Measurements from ENCODE around the gene TCF7L2. TPM values are rescaled to one million over a fixed set of nuclear protein-coding genes. Genes with fewer than 3 reads are reported as not detected.
A peak's percentile ranks its signal among the peaks of the same experiment; 100 is the strongest.

Gene TCF7L2
- total RNA-seq, 1 donor from 2014 or later: 49.3 TPM

- DNase-seq (ENCODE audit: low spot score): no peak
- Mint-ChIP-seq H3K27me3 (ENCODE audit: unreplicated experiment) (peaks cover 4% of the 10 kb centered on the region), H3K9me3 (ENCODE audit: unreplicated experiment) (no peaks in the 10 kb centered on the region), H3K36me3 (ENCODE audit: low read depth, unreplicated experiment) (no peaks in the 10 kb centered on the region), H3K4me3 (ENCODE audit: unreplicated experiment) (no peak overlapping the region), H3K4me1 (ENCODE audit: unreplicated experiment) (peaks cover 14% of the 10 kb centered on the region), H3K27ac (ENCODE audit: unreplicated experiment) (no peak overlapping the region)
- TF ChIP-seq CTCF (IDR thresholded peaks at IDR 0.05; ENCODE audit: unreplicated experiment): no peak
Observed at GRCh38 chr10:112945811-112946210, 4.2 kb upstream of the TCF7L2 start.

GRCh38 chr10:112946649-112947048 is 3.4 kb upstream of the TCF7L2 start:
- no peak overlapping the region for H3K4me3 Mint-ChIP-seq (ENCODE audit: unreplicated experiment)
- no peak for DNase-seq (ENCODE audit: low spot score)
- no peak overlapping the region for H3K27ac Mint-ChIP-seq (ENCODE audit: unreplicated experiment)

GRCh38 chr10:112948196-112948595 is 1.9 kb upstream of the TCF7L2 start:
- DNase-seq (ENCODE audit: low spot score): no peak
- TF ChIP-seq CTCF (IDR thresholded peaks at IDR 0.05; ENCODE audit: unreplicated experiment): no peak
- Mint-ChIP-seq H3K9me3 (ENCODE audit: unreplicated experiment) (no peaks in the 10 kb centered on the region), H3K36me3 (ENCODE audit: low read depth, unreplicated experiment) (no peaks in the 10 kb centered on the region), H3K4me3 (ENCODE audit: unreplicated experiment) (no peak overlapping the region), H3K27ac (ENCODE audit: unreplicated experiment) (peak overlapping the region; percentile 92), H3K4me1 (ENCODE audit: unreplicated experiment) (peaks cover 14% of the 10 kb centered on the region), H3K27me3 (ENCODE audit: unreplicated experiment) (peaks cover 5% of the 10 kb centered on the region)

More at GRCh38 chr10:112946649-112947048, 3.4 kb upstream of the TCF7L2 start:
- H3K9me3 Mint-ChIP-seq (ENCODE audit: unreplicated experiment): no peaks in the 10 kb centered on the region
- TF ChIP-seq CTCF (IDR thresholded peaks at IDR 0.05; ENCODE audit: unreplicated experiment): no peak
- no peaks in the 10 kb centered on the region for H3K36me3 Mint-ChIP-seq (ENCODE audit: low read depth, unreplicated experiment)
- H3K27me3 Mint-ChIP-seq (ENCODE audit: unreplicated experiment): peaks cover 2% of the 10 kb centered on the region
- H3K4me1 Mint-ChIP-seq (ENCODE audit: unreplicated experiment): peaks cover 14% of the 10 kb centered on the region

GRCh38 chr10:112949143-112949823 is 764 bp upstream of the TCF7L2 start:
- DNase-seq (ENCODE audit: low spot score): no peak
- H3K27ac Mint-ChIP-seq (ENCODE audit: unreplicated experiment): peak overlapping the region; percentile 92
- H3K4me1 Mint-ChIP-seq (ENCODE audit: unreplicated experiment): peaks cover 22% of the 10 kb centered on the region
- TF ChIP-seq CTCF (IDR thresholded peaks at IDR 0.05; ENCODE audit: unreplicated experiment): no peak
- peaks cover 7% of the 10 kb centered on the region for H3K27me3 Mint-ChIP-seq (ENCODE audit: unreplicated experiment)
- no peaks in the 10 kb centered on the region for H3K9me3 Mint-ChIP-seq (ENCODE audit: unreplicated experiment)
- H3K4me3 Mint-ChIP-seq (ENCODE audit: unreplicated experiment): peak overlapping the region; percentile 99
- H3K36me3 Mint-ChIP-seq (ENCODE audit: low read depth, unreplicated experiment): peaks cover 3% of the 10 kb centered on the region

- H3K4me1 Mint-ChIP-seq (ENCODE audit: unreplicated experiment): peaks cover 32% of the 10 kb centered on the region
- no peak for TF ChIP-seq CTCF (IDR thresholded peaks at IDR 0.05; ENCODE audit: unreplicated experiment)
- peaks cover 7% of the 10 kb centered on the region for H3K27me3 Mint-ChIP-seq (ENCODE audit: unreplicated experiment)
- peak overlapping the region; percentile 92 for H3K27ac Mint-ChIP-seq (ENCODE audit: unreplicated experiment)
- peak overlapping the region; percentile 99 for H3K4me3 Mint-ChIP-seq (ENCODE audit: unreplicated experiment)
- DNase-seq (ENCODE audit: low spot score): peak; percentile 38
- H3K9me3 Mint-ChIP-seq (ENCODE audit: unreplicated experiment): no peaks in the 10 kb centered on the region
- H3K36me3 Mint-ChIP-seq (ENCODE audit: low read depth, unreplicated experiment): peaks cover 3% of the 10 kb centered on the region
Observed at GRCh38 chr10:112950714-112951358, 789 bp downstream of the TCF7L2 start.
